Vagina (tissue), 2 donors: ENCODE measurements around the gene NAA40.

Experiments used
- CTCF ChIP-seq, 3 experiments: fragments of 450-650 bp in 2 of 3; fragments of 200-600 bp in 1 of 3; sonication (generic) in 1 of 3; IDR thresholded peaks; one replicate each; pipeline ENCODE4 v1.5.1; 2017 to 2019; ENCODE audit warnings: antibody characterized with exemption in 3 of 3, mild to moderate bottlenecking in 2 of 3, moderate library complexity in 2 of 3
- POLR2A ChIP-seq, 2 donors: fragments of 450-650 bp; IDR thresholded peaks; one replicate each; pipeline ENCODE4 v1.6.1; 2017; ENCODE audit warnings: antibody characterized with exemption in 2 of 2, mild to moderate bottlenecking in 2 of 2, moderate library complexity in 2 of 2

GRCh38 chr11:63933459-63933858 is 5.3 kb upstream of the NAA40 start:
- TF ChIP-seq CTCF (IDR thresholded peaks at IDR 0.05) (no peak), POLR2A (IDR thresholded peaks at IDR 0.05) (no peak)
